PC-9 (cell line): ENCODE measurements around the gene PROB1.

Source experiments
- EZH2 ChIP-seq: fragments of 200-600 bp; sonication (generic); IDR thresholded peaks from 2 replicates; pipeline ENCODE4 v1.8.0; 2017; ENCODE audit warnings: antibody characterized with exemption, low read depth
- TF ChIP-seq, protein P1 (sequence below): fragments of 200-600 bp; sonication (generic); conservative IDR thresholded peaks from 2 replicates; pipeline ENCODE4 v1.6.1; 2017; ENCODE audit warnings: mixed run types, antibody characterized with exemption, mild to moderate bottlenecking, moderate library complexity

- TF ChIP-seq, protein P1, sequence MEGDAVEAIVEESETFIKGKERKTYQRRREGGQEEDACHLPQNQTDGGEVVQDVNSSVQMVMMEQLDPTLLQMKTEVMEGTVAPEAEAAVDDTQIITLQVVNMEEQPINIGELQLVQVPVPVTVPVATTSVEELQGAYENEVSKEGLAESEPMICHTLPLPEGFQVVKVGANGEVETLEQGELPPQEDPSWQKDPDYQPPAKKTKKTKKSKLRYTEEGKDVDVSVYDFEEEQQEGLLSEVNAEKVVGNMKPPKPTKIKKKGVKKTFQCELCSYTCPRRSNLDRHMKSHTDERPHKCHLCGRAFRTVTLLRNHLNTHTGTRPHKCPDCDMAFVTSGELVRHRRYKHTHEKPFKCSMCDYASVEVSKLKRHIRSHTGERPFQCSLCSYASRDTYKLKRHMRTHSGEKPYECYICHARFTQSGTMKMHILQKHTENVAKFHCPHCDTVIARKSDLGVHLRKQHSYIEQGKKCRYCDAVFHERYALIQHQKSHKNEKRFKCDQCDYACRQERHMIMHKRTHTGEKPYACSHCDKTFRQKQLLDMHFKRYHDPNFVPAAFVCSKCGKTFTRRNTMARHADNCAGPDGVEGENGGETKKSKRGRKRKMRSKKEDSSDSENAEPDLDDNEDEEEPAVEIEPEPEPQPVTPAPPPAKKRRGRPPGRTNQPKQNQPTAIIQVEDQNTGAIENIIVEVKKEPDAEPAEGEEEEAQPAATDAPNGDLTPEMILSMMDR, result no peak
- no peak for TF ChIP-seq EZH2
Measured at GRCh38 chr5:139397921-139398320, 3.0 kb upstream of the PROB1 start.
